Measurements from ENCODE around the gene CSAG2. TPM values are rescaled to one million over a fixed set of nuclear protein-coding genes. Genes with fewer than 3 reads are reported as not detected.
"Not testable (repeated sequence)": the region's sequence is repeated elsewhere in the genome, so short reads cannot be mapped to it uniquely, and the experiment has no call there.

CSAG2 gene, protein sequence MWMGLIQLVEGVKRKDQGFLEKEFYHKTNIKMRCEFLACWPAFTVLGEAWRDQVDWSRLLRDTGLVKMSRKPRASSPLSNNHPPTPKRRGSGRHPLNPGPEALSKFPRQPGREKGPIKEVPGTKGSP
- total RNA-seq, result not detected in 2 replicates

DNA sequence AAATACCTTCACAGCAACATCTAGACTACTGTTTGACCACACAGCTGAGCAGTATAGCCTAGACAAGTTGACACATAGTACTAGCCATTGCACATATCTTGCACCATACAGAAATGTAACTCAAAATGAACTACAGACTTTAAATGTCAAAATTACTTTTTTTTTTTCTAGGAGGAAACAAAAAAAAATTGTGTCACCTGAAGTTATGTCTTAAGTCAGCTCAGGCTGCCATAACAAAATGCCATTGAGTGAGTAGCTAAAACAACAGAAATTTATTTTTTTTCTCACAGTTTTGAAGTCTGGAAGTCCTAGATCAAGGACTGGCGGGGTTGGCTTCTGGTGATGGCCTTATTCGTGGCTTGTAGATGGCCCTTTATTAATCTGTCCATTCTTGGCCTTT is at the start of gene CSAG2:
Gene CSAG2, minus strand, starts transcription at position 101 of the 400 bp plus-strand sequence. CDS start 161 bp downstream, outside the sequence.
- DNase-seq (ENCODE audit: low read depth, low spot score), result not testable (repeated sequence)

- not testable (repeated sequence) for DNase-seq (ENCODE audit: low read depth, low spot score)
These were observed 45.8 kb upstream of the CSAG2 start for GRCh38 chrX:152754871-152755270.

- not testable (repeated sequence) for DNase-seq (ENCODE audit: low read depth, low spot score)
These were observed 44.9 kb upstream of the CSAG2 start, which contains the start of gene MAGEA2 for GRCh38 chrX:152753686-152754650. MAGEA2 (minus strand) TSS chrX:152753842; CDS start chrX:152751363, 2,479 bp downstream.

GRCh38 chrX:152738560-152738959 is 29.5 kb upstream of the CSAG2 start:
- DNase-seq (ENCODE audit: low read depth, low spot score), result no peak

GRCh38 chrX:152736528-152736927 is 27.5 kb upstream of the CSAG2 start:
- not testable (repeated sequence) for DNase-seq (ENCODE audit: low read depth, low spot score)

- DNase-seq (ENCODE audit: low read depth, low spot score), result no peak
These were observed 26.9 kb upstream of the CSAG2 start for GRCh38 chrX:152735860-152736511.

GRCh38 chrX:152735101-152735500 is 26.0 kb upstream of the CSAG2 start:
- no peak for DNase-seq (ENCODE audit: low read depth, low spot score)

DNA sequence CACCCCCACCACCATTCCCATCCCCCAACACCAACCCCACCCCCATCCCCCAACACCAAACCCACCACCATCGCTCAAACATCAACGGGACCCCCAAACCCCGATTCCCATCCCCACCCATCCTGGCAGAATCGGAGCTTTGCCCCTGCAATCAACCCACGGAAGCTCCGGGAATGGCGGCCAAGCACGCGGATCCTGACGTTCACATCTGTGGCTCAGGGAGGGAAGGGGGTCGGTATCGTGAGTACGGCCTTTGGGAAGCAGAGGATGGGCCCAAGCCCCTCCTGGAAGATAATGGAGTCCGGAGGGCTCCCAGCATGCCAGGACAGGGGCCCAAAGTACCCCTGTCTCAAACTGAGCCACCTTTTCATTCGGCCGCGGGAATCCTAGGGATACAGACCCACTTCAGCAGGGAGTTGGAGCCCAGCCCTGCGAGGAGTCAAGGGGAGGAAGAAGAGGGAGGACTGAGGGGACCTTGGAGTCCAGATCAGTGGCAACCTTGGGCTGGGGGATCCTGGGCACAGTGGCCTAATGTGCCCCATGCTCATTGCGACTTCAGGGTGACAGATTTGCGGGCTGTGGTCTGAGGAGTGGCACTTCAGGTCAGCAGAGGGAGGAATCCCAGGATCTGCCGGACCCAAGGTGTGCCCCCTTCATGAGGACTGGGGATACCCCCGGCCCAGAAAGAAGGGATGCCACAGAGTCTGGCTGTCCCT is 25.2 kb upstream of the CSAG2 start:
- DNase-seq (ENCODE audit: low read depth, low spot score), result not testable (repeated sequence)

DNA sequence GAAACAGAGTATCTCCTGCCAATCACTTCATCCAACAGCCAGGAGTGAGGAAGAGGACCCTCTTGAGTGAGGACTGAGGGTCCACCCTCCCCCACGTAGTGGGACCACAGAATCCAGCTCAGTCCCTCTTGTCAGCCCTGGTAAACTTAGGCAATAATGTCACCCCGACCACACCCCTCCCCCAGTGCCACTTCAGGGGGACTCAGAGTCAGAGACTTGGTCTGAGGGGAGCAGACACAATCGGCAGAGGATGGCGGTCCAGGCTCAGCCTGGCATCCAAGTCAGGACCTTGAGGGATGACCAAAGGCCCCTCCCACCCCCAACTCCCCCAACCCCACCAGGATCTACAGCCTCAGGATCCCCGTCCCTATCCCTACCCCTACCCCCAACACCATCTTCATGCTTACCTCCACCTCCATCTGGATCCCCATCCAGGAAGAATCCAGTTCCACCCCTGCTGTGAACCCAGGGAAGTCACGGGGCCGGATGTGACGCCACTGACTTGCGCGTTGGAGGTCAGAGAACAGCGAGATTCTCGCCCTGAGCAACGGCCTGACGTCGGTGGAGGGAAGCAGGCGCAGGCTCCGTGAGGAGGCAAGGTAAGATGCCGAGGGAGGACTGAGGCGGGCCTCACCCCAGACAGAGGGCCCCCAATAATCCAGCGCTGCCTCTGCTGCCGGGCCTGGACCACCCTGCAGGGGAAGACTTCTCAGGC is 24.3 kb upstream of the CSAG2 start, which contains the start of the genes CSAG1 and MAGEA12:
Gene CSAG1, minus strand, starts transcription at position 461 of the 715 bp plus-strand sequence. CDS start 1,261 bp downstream, outside the sequence.
Gene MAGEA12, plus strand, starts transcription at position 497 of the 715 bp plus-strand sequence. CDS start 2,405 bp downstream, outside the sequence.
- DNase-seq (ENCODE audit: low read depth, low spot score), result no peak

DNA sequence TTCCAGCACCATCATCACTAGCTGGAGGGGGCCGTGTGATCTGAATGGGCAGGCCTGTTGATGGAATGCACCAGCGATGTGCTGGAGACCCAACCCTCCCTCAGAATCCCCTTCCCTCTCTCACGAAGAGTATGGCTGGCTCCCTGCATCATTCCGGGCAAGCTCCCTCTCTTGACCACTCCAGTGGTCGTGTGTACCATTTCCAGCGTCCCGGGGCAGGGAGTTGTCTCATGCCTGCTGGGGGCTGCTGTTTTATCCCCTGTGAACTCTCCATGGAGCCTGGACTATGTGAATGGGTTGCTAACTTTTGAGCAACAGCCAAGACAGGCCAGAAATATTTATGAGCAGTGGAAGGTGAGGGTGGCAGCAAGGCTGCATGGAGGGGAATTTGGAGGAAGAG is 16.3 kb upstream of the CSAG2 start:
- DNase-seq (ENCODE audit: low read depth, low spot score), result no peak

- DNase-seq (ENCODE audit: low read depth, low spot score), result not testable (repeated sequence)
These were observed 5.0 kb upstream of the CSAG2 start, which contains the start of gene MAGEA2B for GRCh38 chrX:152713815-152714787. MAGEA2B (plus strand) TSS chrX:152714628; CDS start chrX:152717107, 2,479 bp downstream.

DNA sequence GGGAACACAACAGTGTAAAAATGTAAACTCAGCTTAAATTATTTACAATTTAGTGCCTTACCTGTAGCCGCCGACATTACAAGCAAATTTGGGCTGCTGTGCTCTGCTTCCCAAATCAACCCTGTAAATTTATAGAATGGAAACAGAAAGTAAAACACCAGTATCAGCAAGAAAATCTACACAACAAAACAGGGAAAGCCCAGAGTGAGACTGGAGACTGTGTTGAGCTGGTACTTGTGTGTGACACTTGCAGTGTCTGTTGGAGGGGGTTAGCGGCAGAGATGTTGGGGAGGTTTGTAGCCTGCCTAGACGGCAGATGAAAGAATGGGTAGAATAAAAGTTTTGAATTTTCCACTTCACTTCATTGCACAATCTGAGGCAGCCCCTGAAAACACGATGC is 4.1 kb upstream of the CSAG2 start:
- not testable (repeated sequence) for DNase-seq (ENCODE audit: low read depth, low spot score)

GRCh38 chrX:152706500-152706899 is 2.6 kb downstream of the CSAG2 start:
- not testable (repeated sequence) for DNase-seq (ENCODE audit: low read depth, low spot score)

DNA sequence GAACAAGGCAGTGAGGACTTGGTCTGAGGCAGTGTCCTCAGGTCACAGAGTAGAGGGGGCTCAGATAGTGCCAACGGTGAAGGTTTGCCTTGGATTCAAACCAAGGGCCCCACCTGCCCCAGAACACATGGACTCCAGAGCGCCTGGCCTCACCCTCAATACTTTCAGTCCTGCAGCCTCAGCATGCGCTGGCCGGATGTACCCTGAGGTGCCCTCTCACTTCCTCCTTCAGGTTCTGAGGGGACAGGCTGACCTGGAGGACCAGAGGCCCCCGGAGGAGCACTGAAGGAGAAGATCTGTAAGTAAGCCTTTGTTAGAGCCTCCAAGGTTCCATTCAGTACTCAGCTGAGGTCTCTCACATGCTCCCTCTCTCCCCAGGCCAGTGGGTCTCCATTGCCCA is 8.7 kb downstream of the CSAG2 start:
- not testable (repeated sequence) for DNase-seq (ENCODE audit: low read depth, low spot score)

DNA sequence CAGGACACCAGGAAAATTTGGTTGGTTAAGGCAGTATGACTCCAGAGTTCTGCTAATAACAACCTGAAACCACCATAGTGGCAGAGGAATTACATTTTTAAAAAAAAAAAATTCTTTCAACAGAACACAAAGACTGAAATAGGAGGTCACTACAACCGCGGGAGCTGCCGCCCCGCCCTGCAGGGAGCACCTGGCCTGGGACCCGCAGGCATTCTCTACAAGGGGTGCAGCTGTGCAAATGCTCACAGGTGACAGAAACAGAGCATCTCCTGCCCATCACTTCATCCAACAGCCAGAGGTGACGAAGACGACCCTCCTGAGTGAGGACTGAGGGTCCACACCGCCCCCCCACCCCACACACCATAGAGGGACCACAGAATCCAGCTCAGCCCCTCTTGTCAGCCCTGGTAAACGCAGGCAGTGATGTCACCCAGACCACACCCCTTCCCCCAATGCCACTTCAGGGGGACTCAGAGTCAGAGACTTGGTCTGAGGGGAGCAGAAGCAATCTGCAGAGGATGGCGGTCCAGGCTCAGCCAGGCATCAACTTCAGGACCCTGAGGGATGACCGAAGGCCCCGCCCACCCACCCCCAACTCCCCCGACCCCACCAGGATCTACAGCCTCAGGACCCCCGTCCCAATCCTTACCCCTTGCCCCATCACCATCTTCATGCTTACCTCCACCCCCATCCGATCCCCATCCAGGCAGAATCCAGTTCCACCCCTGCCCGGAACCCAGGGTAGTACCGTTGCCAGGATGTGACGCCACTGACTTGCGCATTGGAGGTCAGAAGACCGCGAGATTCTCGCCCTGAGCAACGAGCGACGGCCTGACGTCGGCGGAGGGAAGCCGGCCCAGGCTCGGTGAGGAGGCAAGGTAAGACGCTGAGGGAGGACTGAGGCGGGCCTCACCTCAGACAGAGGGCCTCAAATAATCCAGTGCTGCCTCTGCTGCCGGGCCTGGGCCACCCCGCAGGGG is 10.8 kb downstream of the CSAG2 start, which contains the start of gene MAGEA3:
Gene MAGEA3, plus strand, starts transcription at position 843 of the 980 bp plus-strand sequence. CDS start 2,039 bp downstream, outside the sequence.
- not testable (repeated sequence) for DNase-seq (ENCODE audit: low read depth, low spot score)

DNA sequence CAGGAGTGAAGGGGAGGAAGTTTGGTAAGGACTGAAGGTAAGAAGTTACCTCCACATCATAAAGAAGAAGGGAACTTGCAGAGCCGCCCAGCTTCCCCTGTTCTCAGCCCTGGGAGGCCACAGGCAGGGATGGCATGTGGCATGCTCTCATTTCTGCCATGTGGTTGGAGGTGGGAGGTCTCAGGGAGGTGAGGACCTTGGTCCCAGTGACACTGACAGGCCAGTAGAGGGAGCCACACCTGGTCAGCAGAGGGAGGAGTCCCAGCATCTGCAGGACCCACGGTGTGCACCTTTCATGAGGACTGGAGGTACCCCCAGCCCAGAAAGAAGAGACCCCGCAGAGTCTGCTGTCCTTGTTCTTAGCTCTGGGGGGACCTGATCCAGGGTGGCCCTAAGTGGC is 28.1 kb downstream of the CSAG2 start:
- DNase-seq (ENCODE audit: low read depth, low spot score), result not testable (repeated sequence)

GRCh38 chrX:152674652-152675051 is 34.4 kb downstream of the CSAG2 start:
- DNase-seq (ENCODE audit: low read depth, low spot score), result not testable (repeated sequence)
